ENCODE measurements around the gene ZFYVE1.

DNA sequence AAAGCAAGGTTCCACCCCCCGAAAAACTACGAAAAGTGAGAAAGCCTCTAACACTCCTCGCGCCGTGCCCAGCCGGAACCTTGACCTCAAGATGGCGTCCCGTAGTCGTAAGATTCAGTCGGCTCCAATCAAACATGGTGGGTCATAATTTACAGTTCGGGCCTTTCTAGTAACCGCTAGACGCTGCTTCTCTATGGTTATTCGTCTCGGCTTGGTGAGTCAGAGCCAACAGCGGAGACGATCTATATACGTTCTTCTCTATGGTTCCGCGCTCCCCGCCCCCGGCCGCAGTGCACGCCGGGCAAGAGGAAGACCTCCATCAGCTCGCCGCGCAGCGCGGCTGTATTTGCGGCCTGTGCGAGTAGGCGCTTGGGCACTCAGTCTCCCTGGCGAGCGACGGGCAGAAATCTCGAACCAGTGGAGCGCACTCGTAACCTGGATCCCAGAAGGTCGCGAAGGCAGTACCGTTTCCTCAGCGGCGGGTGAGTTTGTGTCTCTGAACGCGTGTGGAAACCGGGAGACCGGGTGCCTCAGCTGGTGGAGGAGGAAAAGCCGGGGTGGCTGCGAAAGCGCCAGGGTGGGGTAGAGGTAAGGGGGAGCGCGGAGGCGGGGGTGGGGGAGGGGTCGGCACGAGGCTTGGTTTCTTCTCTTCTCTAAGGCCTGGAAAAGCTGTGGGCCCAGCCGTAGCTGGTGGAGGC is 31.5 kb upstream of the ZFYVE1 start, which contains the start of gene RBM25:
- TF ChIP-seq, protein P1, sequence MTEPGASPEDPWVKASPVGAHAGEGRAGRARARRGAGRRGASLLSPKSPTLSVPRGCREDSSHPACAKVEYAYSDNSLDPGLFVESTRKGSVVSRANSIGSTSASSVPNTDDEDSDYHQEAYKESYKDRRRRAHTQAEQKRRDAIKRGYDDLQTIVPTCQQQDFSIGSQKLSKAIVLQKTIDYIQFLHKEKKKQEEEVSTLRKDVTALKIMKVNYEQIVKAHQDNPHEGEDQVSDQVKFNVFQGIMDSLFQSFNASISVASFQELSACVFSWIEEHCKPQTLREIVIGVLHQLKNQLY (CRISPR knock-in tag; IDR thresholded peaks at IDR 0.05) = peak; percentile 72; the same call in 1 of the 2 replicates
- TF ChIP-seq IRF1 (CRISPR knock-in tag; IDR thresholded peaks at IDR 0.05; ENCODE audit: low read depth) (no peak), TCF7L2 (IDR thresholded peaks at IDR 0.05; ENCODE audit: low read depth, low read length) (no peak), FOXK2 (IDR thresholded peaks at IDR 0.05) (0 out of 2 replicates have a peak, but pooled peaks have one; percentile 11), ONECUT2 (CRISPR knock-in tag; IDR thresholded peaks at IDR 0.05) (no peak), NFE2L2 (IDR thresholded peaks at IDR 0.05; ENCODE audit: low read length) (no peak), HDAC6 (IDR thresholded peaks at IDR 0.05; ENCODE audit: low read depth, low read length) (no peak), U2AF1 (optimal IDR thresholded peaks at IDR 0.05; ENCODE audit: low read depth, low read length) (peak; percentile 93), ZFP37 (CRISPR knock-in tag; IDR thresholded peaks at IDR 0.05; ENCODE audit: borderline replicate concordance) (no peak), ELF4 (CRISPR knock-in tag; IDR thresholded peaks at IDR 0.05; ENCODE audit: borderline replicate concordance) (peak; percentile 44; the same call in 1 of the 2 replicates), SUZ12 (IDR thresholded peaks at IDR 0.05; ENCODE audit: low read depth, low read length) (peak; percentile 29; the same call in 1 of the 2 replicates)
- TF ChIP-seq, protein P2, sequence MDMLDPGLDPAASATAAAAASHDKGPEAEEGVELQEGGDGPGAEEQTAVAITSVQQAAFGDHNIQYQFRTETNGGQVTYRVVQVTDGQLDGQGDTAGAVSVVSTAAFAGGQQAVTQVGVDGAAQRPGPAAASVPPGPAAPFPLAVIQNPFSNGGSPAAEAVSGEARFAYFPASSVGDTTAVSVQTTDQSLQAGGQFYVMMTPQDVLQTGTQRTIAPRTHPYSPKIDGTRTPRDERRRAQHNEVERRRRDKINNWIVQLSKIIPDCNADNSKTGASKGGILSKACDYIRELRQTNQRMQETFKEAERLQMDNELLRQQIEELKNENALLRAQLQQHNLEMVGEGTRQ (IDR thresholded peaks at IDR 0.05; ENCODE audit: low read depth, low read length) = no peak
- TF ChIP-seq, protein P2 (CRISPR knock-in tag; IDR thresholded peaks at IDR 0.05; ENCODE audit: borderline replicate concordance) = no peak
- TF ChIP-seq, protein P3, sequence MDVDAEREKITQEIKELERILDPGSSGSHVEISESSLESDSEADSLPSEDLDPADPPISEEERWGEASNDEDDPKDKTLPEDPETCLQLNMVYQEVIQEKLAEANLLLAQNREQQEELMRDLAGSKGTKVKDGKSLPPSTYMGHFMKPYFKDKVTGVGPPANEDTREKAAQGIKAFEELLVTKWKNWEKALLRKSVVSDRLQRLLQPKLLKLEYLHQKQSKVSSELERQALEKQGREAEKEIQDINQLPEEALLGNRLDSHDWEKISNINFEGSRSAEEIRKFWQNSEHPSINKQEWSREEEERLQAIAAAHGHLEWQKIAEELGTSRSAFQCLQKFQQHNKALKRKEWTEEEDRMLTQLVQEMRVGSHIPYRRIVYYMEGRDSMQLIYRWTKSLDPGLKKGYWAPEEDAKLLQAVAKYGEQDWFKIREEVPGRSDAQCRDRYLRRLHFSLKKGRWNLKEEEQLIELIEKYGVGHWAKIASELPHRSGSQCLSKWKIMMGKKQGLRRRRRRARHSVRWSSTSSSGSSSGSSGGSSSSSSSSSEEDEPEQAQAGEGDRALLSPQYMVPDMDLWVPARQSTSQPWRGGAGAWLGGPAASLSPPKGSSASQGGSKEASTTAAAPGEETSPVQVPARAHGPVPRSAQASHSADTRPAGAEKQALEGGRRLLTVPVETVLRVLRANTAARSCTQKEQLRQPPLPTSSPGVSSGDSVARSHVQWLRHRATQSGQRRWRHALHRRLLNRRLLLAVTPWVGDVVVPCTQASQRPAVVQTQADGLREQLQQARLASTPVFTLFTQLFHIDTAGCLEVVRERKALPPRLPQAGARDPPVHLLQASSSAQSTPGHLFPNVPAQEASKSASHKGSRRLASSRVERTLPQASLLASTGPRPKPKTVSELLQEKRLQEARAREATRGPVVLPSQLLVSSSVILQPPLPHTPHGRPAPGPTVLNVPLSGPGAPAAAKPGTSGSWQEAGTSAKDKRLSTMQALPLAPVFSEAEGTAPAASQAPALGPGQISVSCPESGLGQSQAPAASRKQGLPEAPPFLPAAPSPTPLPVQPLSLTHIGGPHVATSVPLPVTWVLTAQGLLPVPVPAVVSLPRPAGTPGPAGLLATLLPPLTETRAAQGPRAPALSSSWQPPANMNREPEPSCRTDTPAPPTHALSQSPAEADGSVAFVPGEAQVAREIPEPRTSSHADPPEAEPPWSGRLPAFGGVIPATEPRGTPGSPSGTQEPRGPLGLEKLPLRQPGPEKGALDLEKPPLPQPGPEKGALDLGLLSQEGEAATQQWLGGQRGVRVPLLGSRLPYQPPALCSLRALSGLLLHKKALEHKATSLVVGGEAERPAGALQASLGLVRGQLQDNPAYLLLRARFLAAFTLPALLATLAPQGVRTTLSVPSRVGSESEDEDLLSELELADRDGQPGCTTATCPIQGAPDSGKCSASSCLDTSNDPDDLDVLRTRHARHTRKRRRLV (CRISPR knock-in tag; IDR thresholded peaks at IDR 0.05) = no peak
- TF ChIP-seq, protein P4, sequence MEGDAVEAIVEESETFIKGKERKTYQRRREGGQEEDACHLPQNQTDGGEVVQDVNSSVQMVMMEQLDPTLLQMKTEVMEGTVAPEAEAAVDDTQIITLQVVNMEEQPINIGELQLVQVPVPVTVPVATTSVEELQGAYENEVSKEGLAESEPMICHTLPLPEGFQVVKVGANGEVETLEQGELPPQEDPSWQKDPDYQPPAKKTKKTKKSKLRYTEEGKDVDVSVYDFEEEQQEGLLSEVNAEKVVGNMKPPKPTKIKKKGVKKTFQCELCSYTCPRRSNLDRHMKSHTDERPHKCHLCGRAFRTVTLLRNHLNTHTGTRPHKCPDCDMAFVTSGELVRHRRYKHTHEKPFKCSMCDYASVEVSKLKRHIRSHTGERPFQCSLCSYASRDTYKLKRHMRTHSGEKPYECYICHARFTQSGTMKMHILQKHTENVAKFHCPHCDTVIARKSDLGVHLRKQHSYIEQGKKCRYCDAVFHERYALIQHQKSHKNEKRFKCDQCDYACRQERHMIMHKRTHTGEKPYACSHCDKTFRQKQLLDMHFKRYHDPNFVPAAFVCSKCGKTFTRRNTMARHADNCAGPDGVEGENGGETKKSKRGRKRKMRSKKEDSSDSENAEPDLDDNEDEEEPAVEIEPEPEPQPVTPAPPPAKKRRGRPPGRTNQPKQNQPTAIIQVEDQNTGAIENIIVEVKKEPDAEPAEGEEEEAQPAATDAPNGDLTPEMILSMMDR (CRISPR knock-in tag; IDR thresholded peaks at IDR 0.05) = peak; percentile 47

All from HepG2 (cell line).